Endometrial microvascular endothelial cells (primary cell): ENCODE measurements around the gene INVS. TPM values are rescaled to one million over a fixed set of nuclear protein-coding genes. Genes with fewer than 3 reads are reported as not detected.

Experiments
- in situ Hi-C: cut with HindIII; loops from 2 replicates; pipeline ENCODE4 v1.10.0; 2017; ENCODE audit warnings: low sequenced_read_pairs, low pct_unique_long_range_greater_than_20kb; ENCODE audit errors: inconsistent ontology term
- total RNA-seq: library from RNA; depleted of rRNA; stranded (reverse); fragments of >200 nt; gene quantifications from one replicate; pipeline ENCODE4 v1.2.3, GENCODE V29; 2015; ENCODE audit errors: inconsistent ontology term

The INVS gene
- total RNA-seq, 1 donor from 2014 or later: 11.1 TPM

- in situ Hi-C loops: no loop called here
Measured at GRCh38 chr9:100167915-100168654, 69.0 kb downstream of the INVS start.

- in situ Hi-C loops: no loop called here
Measured at GRCh38 chr9:100170085-100170484, 71.0 kb downstream of the INVS start.

- in situ Hi-C loops: no loop called here
Measured at GRCh38 chr9:100170556-100170955, 71.5 kb downstream of the INVS start.

- in situ Hi-C loops: no loop called here
Measured at GRCh38 chr9:100186356-100186755, 87.3 kb downstream of the INVS start.

GRCh38 chr9:100190339-100190738, 91.3 kb downstream of the INVS start:
- in situ Hi-C loops: no loop called here

- in situ Hi-C loops: no loop called here
Measured at GRCh38 chr9:100191264-100191663, 92.2 kb downstream of the INVS start.

- in situ Hi-C loops: no loop called here
Measured at GRCh38 chr9:100193078-100193477, 94.0 kb downstream of the INVS start.

GRCh38 chr9:100196215-100196614, 97.2 kb downstream of the INVS start:
- in situ Hi-C loops: no loop called here

GRCh38 chr9:100196828-100197227, 97.8 kb downstream of the INVS start:
- in situ Hi-C loops: no loop called here

GRCh38 chr9:100197553-100197952, 98.5 kb downstream of the INVS start:
- in situ Hi-C loops: no loop called here

- in situ Hi-C loops: loop anchor here (25.0 kb wide), 1 partner anchor 166 kb away; no protein-coding TSS in a partner anchor
Measured at GRCh38 chr9:100202806-100203205, 103.8 kb downstream of the INVS start.

- in situ Hi-C loops: loop anchor here (25.0 kb wide), 1 partner anchor 167 kb away; no protein-coding TSS in a partner anchor
Measured at GRCh38 chr9:100204796-100205195, 105.8 kb downstream of the INVS start.

- in situ Hi-C loops: loop anchor here (25.0 kb wide), 1 partner anchor 170 kb away; no protein-coding TSS in a partner anchor
Measured at GRCh38 chr9:100206899-100207298, 107.9 kb downstream of the INVS start.

GRCh38 chr9:100208673-100209072, 109.6 kb downstream of the INVS start:
- in situ Hi-C loops: loop anchor here (25.0 kb wide), 1 partner anchor 171 kb away; no protein-coding TSS in a partner anchor

- in situ Hi-C loops: loop anchor here (25.0 kb wide), 1 partner anchor 174 kb away; no protein-coding TSS in a partner anchor
Measured at GRCh38 chr9:100211476-100211875, 112.4 kb downstream of the INVS start.

- in situ Hi-C loops: loop anchor here (25.0 kb wide), 1 partner anchor 177 kb away; no protein-coding TSS in a partner anchor
Measured at GRCh38 chr9:100213730-100214477, 114.9 kb downstream of the INVS start.

GRCh38 chr9:100216178-100216787, 117.2 kb downstream of the INVS start:
- in situ Hi-C loops: loop anchor here (25.0 kb wide), 1 partner anchor 179 kb away; no protein-coding TSS in a partner anchor

- in situ Hi-C loops: loop anchor here (25.0 kb wide), 1 partner anchor 180 kb away; no protein-coding TSS in a partner anchor
Measured at GRCh38 chr9:100217536-100217935, 118.5 kb downstream of the INVS start.

GRCh38 chr9:100219347-100219746, 120.3 kb downstream of the INVS start:
- in situ Hi-C loops: loop anchor here (25.0 kb wide), 1 partner anchor 182 kb away; no protein-coding TSS in a partner anchor
